AG04449 (cell line): ENCODE measurements around the gene SLC22A31.

Experiments
- CTCF ChIA-PET: fragments of 350-600 bp; formaldehyde crosslinking; extraction: SDS; loops from one replicate; lab custom pipeline; 2021; ENCODE audit warnings: antibody characterized with exemption; lab: Yijun Ruan, JAX
- POLR2A ChIA-PET: fragments of 400-600, 350-600 bp; formaldehyde crosslinking; extraction: SDS; loops from one replicate; lab custom pipeline; 2020; ENCODE audit warnings: antibody characterized with exemption, inconsistent platforms; lab: Yijun Ruan, JAX
- DNase-seq: peaks from one replicate; pipeline ENCODE4 v3.0.0-alpha.2; 2010; ENCODE audit warnings: low read depth, low spot score
- H3K4me3 ChIP-seq: 2 replicates; pipeline ENCODE4 v1.5.1; 2011; ENCODE audit warnings: low read depth, mild to moderate bottlenecking, control low read depth, low read length
- TF ChIP-seq, protein P1 (sequence below): IDR thresholded peaks from one replicate; pipeline ENCODE4 v1.5.1; 2011; ENCODE audit warnings: mild to moderate bottlenecking, moderate library complexity, low read length, control low read depth, inconsistent platforms; ENCODE audit not compliant: insufficient read depth; ENCODE audit errors: missing control alignments

The SLC22A31 gene

DNA sequence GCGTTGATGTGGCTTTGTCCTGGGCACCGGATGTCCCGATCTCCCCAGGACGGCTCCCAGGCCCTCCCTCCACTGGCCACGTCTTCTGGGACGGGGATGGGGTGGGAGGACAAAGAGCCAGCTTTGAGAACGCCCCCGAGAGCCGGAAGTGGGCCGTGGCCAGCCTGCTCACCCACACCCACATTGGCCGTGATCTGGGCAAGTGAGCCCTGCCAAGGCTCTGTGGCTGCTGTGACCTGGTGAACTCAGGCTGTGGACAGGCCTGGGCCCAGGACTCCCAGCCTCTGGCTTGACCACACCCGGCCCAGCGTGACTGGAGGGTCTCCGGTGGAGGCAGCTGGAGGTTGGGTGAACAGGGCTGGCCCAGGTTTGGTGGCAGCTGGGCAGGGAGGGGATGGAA is 25.5 kb downstream of the SLC22A31 start:
- no peak for DNase-seq
- CTCF ChIA-PET = interaction anchor here (1.4 to 3.2 kb wide), 4 partner anchors 10 to 43 kb away, joined by 3 to 9 read pairs (median 5); partner anchors contain the start of gene ZNF778
- POLR2A ChIA-PET = no interaction called here
- no peak overlapping the region for H3K4me3 ChIP-seq
- TF ChIP-seq, protein P1, sequence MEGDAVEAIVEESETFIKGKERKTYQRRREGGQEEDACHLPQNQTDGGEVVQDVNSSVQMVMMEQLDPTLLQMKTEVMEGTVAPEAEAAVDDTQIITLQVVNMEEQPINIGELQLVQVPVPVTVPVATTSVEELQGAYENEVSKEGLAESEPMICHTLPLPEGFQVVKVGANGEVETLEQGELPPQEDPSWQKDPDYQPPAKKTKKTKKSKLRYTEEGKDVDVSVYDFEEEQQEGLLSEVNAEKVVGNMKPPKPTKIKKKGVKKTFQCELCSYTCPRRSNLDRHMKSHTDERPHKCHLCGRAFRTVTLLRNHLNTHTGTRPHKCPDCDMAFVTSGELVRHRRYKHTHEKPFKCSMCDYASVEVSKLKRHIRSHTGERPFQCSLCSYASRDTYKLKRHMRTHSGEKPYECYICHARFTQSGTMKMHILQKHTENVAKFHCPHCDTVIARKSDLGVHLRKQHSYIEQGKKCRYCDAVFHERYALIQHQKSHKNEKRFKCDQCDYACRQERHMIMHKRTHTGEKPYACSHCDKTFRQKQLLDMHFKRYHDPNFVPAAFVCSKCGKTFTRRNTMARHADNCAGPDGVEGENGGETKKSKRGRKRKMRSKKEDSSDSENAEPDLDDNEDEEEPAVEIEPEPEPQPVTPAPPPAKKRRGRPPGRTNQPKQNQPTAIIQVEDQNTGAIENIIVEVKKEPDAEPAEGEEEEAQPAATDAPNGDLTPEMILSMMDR = no peak

DNA sequence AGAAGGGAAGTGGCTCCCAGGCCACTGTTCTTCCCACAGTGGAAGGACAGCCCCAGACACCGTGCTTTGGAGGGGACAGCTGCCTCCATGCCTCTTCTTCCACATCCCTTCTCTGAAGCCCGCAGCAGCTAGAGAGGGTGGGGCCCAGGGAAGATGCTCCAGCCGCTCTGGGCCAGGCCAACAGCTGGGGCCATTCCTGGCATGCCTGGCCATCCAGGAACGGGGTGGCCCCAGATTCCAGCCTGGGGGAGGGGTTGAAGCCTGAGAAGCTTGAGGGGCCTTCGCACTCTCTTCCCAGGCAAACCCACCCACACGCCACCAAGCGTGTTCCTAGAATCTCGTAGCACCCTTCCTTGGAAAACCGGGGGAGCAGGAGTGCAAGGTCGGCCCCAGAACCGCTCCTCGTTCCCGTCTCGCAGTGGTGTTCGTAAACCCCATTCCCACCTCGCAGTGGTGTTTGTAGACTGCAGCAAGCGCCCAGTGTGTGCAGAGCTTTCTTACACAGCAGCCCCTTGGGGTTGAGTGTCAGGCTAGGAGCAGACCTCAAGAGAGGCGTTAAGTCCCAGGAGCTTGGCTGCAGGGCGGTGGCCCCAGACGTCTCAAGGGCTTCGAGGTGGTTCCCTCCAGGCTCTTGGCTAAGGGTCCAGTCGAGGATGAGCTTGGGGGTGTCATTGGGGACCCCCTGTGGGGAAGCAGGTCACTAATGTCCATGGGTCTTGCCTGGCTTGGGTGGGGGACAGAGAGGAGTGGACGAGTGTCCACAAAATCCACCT is 26.1 kb downstream of the SLC22A31 start:
- CTCF ChIA-PET = interaction anchor here (1.2 to 3.2 kb wide), 5 partner anchors 9 to 437 kb away, joined by 3 to 9 read pairs (median 5); partner anchors contain the start of gene ZNF778
- POLR2A ChIA-PET = interaction anchor here (0.6 kb wide), 1 partner anchor 334 kb away, joined by 3 read pairs; the partner anchor contains the start of gene SPG7
- TF ChIP-seq, protein P1 = no peak

DNA sequence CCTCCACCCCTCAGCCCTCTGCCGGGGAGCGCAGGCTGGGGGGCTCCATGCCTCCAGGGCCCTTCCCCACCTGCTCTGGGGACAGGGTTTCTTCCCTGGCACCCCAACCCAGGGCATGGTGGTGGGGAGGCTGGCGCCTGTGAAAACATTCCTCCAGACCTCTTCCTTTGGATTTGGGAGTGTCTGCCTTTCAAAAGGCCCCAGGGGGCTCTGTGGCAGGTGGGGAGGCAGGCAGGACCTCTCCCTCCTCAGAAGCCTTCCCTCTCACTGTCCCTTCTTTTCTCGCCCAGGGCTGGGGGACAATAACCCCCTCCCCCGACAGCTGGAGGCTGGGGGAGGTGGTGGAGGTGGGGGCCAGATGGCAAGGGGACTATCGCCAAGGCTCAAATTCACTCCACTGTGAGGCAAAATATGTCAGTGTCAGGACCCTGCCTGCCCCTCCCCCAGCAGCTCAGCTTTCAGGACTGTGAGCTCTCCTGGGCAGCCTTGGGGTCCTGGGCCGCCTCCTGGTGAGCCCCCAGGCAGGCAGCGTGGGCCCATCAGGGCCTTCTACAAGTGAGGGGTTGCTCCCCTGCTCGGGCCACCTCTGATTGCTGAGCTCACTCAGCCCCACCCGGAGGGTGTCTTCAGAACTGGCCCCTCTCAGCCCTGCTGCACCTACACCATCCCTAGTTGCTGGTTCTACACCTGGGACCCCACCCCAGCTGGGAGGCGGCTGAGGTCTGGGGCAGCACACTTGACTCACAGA is 27.0 kb downstream of the SLC22A31 start:
- ChIA-PET CTCF (interaction anchor here (1.2 to 3.2 kb wide), 5 partner anchors 8 to 436 kb away, joined by 3 to 9 read pairs (median 5); partner anchors contain the start of gene ZNF778), POLR2A (interaction anchor here (0.6 kb wide), 1 partner anchor 335 kb away, joined by 3 read pairs; the partner anchor contains the start of gene SPG7)
- TF ChIP-seq, protein P1 = no peak
- no peak for DNase-seq
- H3K4me3 ChIP-seq = no peak overlapping the region

More for the DNA sequence above, 26.1 kb downstream of the SLC22A31 start:
- no peak overlapping the region for H3K4me3 ChIP-seq
- DNase-seq = no peak

DNA sequence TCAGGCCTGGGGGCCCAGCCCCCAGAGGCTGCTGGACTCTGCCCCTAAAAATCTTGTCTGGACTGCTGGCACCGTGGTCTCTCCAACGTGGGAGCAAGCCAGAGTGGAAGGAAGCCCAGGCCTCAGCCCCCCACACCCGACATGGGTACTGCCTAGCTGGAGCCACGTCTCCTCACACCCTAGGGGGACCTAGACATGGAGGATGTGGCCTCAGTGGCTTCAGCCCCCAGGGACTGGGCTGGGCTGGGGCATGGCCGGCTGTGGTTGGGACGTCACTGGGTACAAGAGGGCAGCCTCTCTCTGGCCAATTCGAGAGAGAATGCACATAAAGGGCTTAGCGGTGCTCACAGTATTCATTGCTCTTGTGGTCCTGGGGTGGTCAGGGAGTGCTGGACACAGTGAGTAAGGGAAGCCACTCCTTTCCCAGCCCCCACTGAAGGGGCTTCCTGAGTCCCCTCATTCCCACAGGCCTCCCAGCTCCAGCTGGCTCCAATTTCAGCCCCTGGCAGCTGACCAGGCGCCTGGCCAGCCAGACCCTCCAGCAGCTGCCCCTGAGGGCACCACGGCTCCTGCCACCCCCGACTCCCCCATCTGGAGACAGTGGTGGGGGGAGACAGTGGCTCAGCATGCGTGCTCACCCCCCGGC is 27.7 kb downstream of the SLC22A31 start:
- H3K4me3 ChIP-seq = no peak overlapping the region
- POLR2A ChIA-PET = no interaction called here
- CTCF ChIA-PET = no interaction called here
- DNase-seq = no peak
- TF ChIP-seq, protein P1 = no peak

DNA sequence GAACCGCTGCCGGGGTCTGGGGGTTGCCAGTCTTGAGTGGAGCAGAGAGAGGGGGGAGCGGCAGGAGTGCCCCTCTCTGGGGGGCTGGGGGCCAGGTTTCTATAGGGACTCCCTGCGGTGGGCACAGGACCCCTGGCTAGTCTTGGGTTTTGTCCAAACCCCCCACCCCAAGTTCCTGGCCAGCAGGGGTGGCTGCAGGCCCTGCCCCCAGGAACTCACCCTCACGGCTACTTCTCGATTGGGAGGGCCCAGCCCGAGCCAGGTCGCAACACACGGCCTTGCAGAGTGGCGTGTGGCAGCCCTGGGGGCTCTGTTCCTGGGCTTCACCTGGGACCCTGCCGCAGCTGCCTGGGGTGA is 28.2 kb downstream of the SLC22A31 start:
- H3K4me3 ChIP-seq = no peak overlapping the region
- TF ChIP-seq, protein P1 = no peak
- POLR2A ChIA-PET = no interaction called here
- CTCF ChIA-PET = no interaction called here
- no peak for DNase-seq
